Omental fat pad (tissue), 4 donors: ENCODE measurements around the gene HSPA1B. TPM values are rescaled to one million over a fixed set of nuclear protein-coding genes. Genes with fewer than 3 reads are reported as not detected.

Experiments
- ATAC-seq: fragments of 150-250 bp; one replicate; pipeline ENCODE4 v1.9.1; 2016; ENCODE audit warnings: mild to moderate bottlenecking, moderate library complexity; ENCODE audit not compliant: low FRiP score
- DNase-seq: peaks from one replicate; pipeline ENCODE4 v3.0.0-alpha.2; 2019; ENCODE audit warnings: low spot score
- total RNA-seq, 4 donors: library from RNA; depleted of rRNA; stranded (reverse); fragments of >200 nt; gene quantifications; one replicate each; pipeline ENCODE4 v1.1.0, GENCODE V29; 2016
- TF ChIP-seq, protein P1 (sequence below), 3 donors: fragments of 450-650 bp; IDR thresholded peaks; one replicate each; pipeline ENCODE4 v1.5.1; 2016 to 2017; ENCODE audit warnings: antibody characterized with exemption in 3 of 3, mild to moderate bottlenecking in 3 of 3, moderate library complexity in 2 of 3

Gene HSPA1B
- total RNA-seq, 4 donors from 2014 or later = 174 to 1,642 (median 258) TPM

DNA sequence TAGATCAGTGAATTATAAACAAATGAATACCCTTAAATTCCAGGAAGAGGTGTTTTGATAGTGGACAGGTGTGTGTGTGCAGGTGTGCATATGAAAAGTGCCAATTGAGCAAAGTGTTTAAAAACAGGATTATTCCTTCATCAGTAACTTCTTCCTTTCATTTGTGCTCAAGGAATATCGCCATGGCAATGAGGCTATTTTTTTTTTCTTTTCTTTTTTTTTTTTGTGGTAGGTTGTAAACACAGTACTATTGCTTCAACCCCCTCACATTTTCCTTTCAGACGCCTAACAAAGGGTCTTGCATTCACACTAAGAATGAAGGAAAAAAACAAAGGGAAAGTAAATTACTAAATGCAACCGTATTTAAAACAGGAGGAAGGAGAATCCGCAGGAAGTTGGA lies 2.0 kb upstream of the HSPA1B start:
- no peak for ATAC-seq
- TF ChIP-seq, protein P1, sequence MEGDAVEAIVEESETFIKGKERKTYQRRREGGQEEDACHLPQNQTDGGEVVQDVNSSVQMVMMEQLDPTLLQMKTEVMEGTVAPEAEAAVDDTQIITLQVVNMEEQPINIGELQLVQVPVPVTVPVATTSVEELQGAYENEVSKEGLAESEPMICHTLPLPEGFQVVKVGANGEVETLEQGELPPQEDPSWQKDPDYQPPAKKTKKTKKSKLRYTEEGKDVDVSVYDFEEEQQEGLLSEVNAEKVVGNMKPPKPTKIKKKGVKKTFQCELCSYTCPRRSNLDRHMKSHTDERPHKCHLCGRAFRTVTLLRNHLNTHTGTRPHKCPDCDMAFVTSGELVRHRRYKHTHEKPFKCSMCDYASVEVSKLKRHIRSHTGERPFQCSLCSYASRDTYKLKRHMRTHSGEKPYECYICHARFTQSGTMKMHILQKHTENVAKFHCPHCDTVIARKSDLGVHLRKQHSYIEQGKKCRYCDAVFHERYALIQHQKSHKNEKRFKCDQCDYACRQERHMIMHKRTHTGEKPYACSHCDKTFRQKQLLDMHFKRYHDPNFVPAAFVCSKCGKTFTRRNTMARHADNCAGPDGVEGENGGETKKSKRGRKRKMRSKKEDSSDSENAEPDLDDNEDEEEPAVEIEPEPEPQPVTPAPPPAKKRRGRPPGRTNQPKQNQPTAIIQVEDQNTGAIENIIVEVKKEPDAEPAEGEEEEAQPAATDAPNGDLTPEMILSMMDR (IDR thresholded peaks at IDR 0.05) = no peak
- DNase-seq = no peak

DNA sequence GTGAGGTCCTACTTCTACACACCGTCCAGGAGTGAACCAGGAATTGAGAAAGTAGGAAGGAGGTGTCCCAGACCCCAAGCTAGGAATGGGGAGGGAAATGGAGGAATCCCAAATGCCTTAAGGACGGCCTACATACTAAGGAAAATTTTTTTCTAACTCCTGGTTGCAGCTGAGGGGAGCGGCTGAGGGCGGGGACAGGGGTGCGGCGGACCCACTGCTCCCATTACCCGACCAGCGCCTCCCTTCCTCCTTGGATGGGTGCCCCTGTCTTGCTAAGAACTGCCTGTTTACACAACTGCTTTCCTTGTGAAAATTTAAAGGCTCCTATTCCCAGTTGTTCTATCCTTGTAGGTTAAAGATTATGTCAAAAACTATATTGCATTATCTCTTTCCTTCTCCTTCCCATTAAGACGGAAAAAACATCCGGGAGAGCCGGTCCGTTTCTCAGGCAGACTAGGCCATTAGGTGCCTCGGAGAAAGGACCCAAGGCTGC lies 699 bp upstream of the HSPA1B start:
- ATAC-seq (peak; percentile 24), DNase-seq (no peak)
- TF ChIP-seq, protein P1 (IDR thresholded peaks at IDR 0.05) = no peak

DNA sequence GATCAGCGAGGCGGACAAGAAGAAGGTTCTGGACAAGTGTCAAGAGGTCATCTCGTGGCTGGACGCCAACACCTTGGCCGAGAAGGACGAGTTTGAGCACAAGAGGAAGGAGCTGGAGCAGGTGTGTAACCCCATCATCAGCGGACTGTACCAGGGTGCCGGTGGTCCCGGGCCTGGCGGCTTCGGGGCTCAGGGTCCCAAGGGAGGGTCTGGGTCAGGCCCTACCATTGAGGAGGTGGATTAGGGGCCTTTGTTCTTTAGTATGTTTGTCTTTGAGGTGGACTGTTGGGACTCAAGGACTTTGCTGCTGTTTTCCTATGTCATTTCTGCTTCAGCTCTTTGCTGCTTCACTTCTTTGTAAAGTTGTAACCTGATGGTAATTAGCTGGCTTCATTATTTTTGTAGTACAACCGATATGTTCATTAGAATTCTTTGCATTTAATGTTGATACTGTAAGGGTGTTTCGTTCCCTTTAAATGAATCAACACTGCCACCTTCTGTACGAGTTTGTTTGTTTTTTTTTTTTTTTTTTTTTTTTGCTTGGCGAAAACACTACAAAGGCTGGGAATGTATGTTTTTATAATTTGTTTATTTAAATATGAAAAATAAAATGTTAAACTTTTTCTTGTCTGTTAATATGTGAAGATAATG lies 2.2 kb downstream of the HSPA1B start:
- no peak for DNase-seq
- TF ChIP-seq, protein P1 (IDR thresholded peaks at IDR 0.05) = no peak
- ATAC-seq = no peak

DNA sequence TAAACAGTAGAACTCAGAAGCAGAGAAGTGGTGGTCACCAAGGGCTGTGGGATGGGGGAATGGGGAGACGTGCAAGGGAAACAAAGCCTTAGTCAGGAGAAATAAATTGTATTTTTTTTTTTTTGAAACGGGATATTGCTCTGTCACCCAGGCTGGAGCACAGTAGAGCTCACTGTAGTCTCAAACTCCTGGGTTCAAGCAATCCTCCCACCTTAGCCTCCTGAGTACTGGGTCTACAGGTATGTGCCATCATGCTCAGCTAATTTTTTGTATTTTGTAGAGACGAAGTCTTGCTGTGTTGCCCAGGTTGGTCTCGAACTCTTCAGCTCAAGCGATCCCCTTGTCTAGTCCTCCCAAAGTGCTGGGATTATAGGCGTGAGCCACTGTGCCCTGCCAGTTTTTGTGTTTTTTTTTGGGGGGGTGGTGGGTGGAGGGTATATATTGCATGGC lies 3.4 kb downstream of the HSPA1B start:
- ATAC-seq (no peak), DNase-seq (no peak)
- TF ChIP-seq, protein P1 (IDR thresholded peaks at IDR 0.05) = no peak

DNA sequence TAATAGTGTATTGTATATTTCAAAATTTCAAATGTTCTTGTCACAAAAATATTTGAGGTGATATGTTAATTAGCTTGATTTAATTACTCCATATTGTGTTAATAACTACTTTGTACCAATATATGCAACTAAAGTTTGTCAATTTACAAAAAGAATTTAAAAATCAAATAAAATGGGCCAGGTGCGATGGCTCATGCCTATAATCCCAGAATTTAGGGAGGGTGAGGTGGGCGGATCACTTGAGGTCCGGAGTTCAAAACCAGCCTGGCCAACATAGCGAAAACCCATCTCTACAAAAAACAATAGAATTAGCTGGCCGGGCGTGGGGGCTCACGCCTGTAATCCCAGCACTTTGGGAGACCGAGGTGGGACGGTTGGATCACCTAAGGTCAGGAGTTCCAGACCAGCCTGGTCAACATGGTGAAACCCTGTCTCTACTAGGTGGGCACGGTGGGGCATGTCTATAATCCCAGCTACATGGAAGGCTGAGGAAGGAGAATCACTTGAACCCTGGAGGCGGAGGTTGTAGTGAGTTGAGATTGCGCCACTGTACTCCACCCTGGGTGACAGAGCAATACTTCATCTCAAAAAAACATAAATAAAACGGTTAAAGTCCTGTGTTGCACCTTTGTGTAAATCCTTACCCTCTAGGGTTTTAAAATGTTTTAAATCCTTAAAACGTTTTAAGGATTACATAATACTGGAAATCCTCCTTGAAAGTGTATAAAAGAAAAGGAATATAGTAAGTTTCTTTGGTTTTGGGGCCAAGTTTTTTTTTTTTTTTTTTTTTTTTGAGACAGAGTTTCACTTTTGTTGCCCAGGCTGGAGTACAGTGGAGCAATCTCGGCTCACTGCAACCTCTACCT lies 4.0 kb downstream of the HSPA1B start:
- DNase-seq = no peak
- TF ChIP-seq, protein P1 (IDR thresholded peaks at IDR 0.05) = no peak
- no peak for ATAC-seq

DNA sequence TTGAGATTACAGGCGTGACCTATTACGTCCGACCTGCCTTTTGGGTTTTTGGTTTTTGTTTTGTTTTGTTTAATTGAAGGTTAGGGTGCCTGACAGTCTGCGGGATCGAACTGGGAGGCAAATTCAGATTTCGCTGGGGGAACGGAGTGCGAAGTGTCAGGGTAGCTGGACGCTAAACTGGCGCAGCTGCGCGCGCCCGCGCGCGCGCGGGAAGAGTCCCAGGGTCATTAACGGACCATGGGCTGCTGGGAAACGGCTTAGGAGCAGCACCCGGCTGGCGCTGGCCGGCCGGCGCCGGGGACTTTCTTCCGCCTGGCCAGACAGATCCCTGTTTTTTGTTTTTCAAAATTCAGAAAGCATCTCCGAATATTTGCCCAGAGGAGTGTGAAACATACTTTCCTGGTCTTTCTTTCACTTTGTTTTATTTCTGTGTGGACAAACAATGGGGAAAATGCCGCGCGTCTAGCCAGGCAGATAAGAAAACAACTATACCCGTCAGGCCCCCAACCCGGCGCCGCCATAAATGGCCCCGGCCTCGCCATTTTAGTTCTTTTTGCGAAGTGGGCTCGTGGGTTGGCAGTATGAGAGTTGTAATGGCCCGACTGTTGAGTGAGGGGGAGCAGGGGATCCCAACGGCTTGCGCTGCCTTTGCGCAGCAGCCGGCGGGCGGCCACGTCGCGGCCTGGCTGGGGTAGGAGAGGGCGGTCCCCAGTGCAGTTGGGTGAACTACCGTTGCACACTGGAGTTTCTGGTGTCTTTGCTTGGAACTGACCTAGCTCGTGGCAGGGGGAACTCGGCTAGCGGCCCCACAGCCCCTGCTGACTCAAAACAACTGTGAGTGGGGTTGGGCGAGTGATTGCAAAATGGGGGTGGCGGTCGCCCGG lies 7.1 kb downstream of the HSPA1B start:
- no peak for DNase-seq
- peak; percentile 59 for ATAC-seq
- TF ChIP-seq, protein P1 (IDR thresholded peaks at IDR 0.05) = no peak
